DOHH2 (cell line): ENCODE measurements around the gene EIF1AD.

Source experiments
- CTCF ChIP-seq: fragments of 200-600 bp; sonication (generic); IDR thresholded peaks from one replicate; pipeline ENCODE4 v1.5.1; 2014; ENCODE audit warnings: antibody characterized with exemption, mild to moderate bottlenecking, low read depth, low read length; ENCODE audit not compliant: poor library complexity, severe bottlenecking
- EZH2phosphoT487 ChIP-seq: fragments of 200-600 bp; sonication (generic); IDR thresholded peaks from 2 replicates; pipeline ENCODE4 v1.6.1; 2017; ENCODE audit warnings: borderline replicate concordance, mild to moderate bottlenecking, antibody characterized with exemption, low read length, moderate library complexity, mixed read lengths

DNA sequence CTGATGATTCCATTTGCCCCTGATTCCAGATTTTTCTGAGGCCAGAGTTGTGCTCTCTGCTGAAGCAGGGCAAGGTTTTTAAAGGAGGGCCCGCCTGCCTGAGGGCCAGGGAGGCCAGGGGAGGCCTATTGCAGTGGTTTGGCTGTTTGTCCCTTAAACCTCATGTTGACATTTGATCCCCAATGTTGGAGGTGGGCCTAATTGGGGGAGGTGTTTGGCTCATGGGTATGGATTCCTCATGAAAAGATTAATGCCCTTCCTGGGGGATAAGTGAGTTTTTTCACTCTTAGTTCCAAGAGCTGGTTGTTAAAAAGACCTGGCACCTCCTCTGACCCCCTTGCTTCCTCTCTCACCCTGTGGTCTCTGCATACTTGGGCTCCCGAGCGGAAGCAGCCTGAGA, 37.8 kb upstream of the EIF1AD start:
- TF ChIP-seq CTCF (no peak), EZH2phosphoT487 (no peak)
